GM19025 (cell line): ENCODE results near the gene KIRREL1.

Experiments used
- ATAC-seq: cut with Tn5 transposase; IDR thresholded peaks from one replicate; pipeline ENCODE4 v1.9.1; 2021; ENCODE audit warnings: mild to moderate bottlenecking, low read depth, moderate library complexity; ENCODE audit not compliant: unreplicated experiment

KIRREL1 gene

DNA sequence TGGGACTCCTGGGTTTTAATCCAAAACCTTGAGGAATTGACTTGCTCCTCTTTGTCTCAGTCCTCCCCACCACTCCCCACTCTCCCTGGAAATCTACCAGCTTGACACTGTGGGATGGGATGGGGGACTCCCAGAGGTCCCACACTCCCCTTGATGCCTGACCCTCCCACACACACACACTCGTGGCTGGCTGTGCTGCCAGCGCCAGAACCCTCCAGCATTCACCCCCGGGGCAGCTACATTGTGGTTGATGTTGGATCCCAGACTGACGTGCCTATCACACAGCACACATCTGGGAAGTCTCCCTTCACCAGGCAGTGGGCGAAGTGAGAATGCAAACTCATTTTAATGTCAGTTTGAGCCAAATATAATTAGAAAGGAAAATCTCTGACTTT is 10.0 kb downstream of the KIRREL1 start:
- no peak for ATAC-seq

DNA sequence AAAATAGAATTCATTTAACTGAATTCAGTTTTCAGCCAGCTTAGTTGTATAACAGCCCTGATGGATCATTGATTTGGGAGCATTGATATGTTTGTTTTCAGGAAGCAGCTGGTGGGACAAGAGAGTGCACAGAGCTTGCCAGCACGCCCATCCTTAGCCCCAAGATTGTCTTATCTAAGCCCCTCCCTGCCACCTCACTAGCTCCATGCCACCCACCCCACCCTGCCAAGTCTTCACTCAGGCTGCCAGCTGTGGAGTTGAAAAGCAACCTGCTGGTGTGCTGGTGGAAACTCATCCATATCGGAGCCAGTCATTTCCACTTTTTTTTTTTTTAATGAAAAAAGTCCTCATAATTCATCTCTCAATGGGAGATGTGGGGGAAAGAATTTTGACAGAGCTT is 11.8 kb downstream of the KIRREL1 start:
- ATAC-seq: no peak

DNA sequence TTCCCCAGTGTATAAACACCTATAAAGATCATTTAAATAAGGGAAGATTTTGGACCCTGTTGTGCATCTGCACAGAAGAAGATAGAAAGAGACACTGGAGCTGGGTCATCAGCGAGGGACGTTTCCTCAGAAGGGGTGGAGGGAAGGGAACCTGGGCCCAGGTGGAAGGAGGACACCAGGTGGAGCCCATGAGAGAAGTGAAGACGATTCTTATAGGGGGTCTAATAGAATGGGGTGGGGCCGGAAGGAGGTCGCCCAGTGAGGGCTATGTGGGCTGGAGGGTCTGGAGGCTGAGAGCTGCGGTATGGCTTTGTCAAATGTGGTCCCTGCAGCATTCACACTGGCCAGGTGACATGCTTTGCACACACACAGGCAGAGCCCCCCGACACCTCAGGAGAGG is 13.7 kb downstream of the KIRREL1 start:
- no peak for ATAC-seq

GRCh38 chr1:158007667-158008386 is 14.4 kb downstream of the KIRREL1 start:
- ATAC-seq: no peak

- ATAC-seq: no peak
Measured at GRCh38 chr1:158008630-158009029, 15.2 kb downstream of the KIRREL1 start.

DNA sequence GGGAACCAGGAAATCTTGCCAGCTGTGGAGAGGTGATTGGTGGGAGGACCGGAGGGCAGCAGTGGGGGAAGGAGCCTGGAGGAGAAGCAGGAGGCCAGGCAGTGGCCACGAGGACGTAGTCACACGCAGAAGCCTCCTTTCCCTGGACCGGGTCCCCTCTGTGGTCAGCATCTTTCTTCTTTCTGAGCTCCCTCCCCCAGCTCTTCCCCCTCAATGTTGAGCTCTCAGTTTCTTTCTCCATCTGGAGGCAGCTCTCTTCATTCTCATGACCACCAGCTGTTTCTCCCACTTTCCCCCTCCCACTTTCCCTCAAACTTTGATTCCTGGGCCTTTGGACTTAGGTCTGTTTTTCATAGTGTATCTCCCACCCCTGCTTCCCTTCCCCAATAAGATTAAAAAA is 18.3 kb downstream of the KIRREL1 start:
- ATAC-seq: no peak

DNA sequence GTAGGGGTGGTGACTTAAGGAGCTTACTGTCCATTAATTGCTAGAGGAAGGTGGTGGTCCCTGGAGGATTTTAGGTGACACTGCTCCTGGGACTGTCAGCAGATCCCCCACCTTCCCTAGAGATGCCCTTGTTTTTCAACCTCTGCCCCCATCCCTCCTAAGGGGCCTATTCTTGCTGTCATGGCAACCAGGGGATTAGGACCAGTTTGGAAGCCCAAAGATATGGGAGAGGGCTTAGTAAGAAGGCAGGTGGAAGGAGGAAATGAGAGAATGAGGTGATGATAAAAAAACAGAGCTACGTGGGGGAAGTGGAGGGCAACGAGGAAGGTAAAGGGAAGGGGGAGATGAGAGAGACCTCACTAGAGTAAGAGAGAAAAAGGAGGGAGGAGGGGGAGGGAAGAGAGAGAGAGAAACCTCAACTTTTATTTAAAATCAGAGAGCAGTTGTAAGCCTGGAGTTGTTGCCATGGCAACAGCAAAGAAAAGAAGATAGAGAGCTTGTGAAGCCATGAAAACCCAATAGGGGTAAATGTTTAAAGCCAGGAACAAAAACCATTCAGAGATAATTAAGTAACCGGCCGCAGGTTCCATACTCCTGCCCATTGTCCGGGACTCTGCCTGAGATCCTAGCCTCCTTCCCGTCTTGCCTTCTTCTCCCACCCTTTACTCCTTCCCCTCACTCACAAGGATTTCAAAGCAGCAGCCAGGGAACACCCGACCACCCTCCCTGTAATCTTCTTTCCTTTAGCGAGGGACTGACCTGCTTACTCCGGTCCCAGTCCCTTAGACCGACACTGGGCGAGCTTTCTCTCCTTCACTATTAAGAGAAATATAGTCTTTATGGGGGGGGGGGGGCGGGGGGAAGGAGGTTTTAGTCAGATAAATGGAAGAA is 20.6 kb downstream of the KIRREL1 start:
- no peak for ATAC-seq

DNA sequence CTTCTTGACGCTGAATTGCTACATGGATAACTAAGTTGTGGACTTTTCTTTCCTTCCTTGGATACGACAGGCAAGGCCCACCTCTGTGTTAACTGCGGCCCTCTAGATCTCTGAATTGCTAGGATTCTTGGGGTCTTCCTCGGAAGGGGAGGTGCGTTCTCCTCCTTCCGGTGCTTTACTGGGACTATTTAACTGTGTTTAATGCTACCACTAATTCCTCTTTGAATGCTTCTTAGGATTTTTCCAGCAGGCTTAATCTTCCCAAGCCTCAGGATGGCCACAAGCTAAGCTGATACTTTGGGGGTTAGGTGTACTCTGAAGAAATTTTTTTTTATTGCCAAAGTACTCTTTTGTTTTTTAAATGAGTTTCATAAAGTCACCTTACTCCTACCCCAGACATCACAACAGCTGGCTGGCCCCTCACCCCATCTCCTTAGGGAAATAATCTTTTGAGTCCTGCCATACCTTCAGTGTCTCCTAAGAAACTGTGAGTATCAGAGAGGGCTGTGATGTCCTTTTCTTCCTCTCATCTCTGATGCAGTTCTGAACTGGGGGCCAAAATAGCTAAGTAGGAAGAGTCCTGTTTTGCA is 21.4 kb downstream of the KIRREL1 start:
- no peak for ATAC-seq

DNA sequence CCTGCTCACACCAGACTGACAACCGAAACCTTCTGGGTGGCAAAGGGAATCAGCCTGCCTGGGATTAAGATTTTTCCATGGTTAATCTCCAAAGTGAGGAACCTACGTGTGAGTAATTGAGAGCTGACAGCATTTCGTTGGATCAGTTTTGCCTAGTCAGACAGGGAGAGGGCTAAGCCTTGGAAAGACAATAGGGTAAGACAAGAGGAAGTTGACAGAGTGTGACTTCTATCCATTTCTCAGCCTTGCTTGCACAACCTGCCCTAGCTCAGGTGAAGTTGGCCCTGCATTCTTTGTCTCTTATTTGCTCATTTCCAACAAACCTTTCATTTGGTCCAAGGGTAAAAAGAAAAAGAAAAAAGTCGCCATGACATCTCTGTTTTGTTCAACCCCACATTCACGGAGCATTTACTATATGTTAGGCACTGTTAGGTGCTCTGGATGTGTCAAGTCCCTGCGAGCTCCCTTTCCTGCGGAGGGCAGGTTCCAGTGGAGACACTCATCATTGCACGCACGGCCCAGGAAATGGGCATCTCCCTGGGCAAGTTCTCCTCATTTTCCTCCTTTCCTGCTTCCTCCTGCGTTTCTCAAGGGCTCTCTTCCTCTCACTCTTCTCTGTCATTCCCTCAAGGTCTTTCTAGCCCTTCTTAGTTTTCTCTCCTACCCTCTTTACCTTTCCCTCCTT is 23.3 kb downstream of the KIRREL1 start:
- ATAC-seq: no peak

DNA sequence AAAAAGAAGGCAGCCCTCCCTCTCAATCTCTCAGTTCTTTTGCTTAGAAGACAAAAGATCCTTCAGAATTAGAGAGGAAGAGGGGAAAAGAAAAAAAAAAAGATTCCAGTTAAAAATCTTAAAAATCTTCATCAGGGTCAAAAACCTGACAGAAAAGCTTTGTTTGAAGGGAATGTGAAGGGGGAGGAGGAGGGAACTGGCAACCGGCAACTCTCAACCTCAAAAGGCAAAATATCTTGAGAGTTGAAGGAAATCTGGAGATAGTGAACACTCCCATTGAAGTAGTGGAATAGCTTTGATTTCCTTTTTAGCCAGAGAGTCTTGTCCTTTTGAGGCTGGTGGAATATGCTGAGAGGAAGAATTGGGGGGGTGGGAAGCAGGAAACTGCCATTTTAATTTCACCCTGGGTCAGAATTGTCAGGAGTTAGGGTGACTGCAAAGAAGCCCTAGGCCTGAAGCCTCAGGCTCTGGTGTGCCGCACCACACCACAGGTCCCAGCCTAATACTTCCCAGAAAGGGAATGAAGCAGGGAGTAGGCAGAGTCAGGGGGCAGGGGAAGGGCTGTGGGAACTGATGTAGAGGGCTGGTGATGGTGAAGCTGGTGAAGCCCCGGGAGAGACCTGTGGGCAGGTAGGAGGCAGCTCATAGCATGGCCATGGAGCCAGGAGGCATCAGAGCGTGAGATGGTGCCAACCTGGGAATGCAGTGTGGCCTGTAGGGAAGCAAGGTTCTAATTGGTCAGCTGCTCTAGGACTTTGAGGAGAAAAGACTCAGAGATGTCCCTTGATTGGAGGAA is 24.6 kb downstream of the KIRREL1 start:
- ATAC-seq: no peak

GRCh38 chr1:158019171-158019868 is 25.9 kb downstream of the KIRREL1 start:
- ATAC-seq: no peak

GRCh38 chr1:158020259-158020885 is 26.9 kb downstream of the KIRREL1 start:
- no peak for ATAC-seq

DNA sequence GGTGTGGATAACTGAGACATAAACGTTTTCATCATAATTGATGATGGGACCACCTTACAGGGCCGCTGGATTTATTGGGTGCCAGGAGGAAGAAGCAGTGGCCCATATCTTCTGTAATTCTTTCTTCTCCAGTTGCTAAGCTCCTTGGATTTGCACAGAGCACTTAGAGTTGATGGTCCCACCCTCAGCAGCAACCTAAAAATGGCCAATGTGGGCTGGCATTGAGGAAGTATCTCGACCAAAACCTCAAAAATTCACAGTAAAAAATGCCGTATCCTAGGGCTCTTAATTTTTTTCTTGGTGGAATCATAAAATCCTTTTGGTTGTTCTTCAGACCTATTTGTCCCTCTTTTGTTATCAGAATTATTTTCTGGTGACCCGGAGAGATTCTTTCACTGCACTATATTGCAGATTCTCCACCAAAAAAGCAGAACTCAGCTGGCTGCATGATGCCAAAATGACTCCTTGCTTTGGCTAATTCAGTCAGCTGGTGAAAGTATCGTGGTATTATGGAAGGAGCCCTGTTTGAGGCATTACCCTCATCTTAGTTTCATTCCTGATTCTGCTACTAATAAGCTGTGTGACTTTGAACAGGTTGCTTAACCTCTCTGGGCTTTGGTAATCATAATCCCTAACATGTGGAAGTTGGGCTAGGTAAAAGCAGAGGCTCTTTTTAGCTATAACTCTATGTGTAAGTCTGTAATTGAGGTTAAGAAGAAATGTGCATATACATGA is 27.6 kb downstream of the KIRREL1 start:
- no peak for ATAC-seq

- no peak for ATAC-seq
Measured at GRCh38 chr1:158021721-158022120, 28.3 kb downstream of the KIRREL1 start.

DNA sequence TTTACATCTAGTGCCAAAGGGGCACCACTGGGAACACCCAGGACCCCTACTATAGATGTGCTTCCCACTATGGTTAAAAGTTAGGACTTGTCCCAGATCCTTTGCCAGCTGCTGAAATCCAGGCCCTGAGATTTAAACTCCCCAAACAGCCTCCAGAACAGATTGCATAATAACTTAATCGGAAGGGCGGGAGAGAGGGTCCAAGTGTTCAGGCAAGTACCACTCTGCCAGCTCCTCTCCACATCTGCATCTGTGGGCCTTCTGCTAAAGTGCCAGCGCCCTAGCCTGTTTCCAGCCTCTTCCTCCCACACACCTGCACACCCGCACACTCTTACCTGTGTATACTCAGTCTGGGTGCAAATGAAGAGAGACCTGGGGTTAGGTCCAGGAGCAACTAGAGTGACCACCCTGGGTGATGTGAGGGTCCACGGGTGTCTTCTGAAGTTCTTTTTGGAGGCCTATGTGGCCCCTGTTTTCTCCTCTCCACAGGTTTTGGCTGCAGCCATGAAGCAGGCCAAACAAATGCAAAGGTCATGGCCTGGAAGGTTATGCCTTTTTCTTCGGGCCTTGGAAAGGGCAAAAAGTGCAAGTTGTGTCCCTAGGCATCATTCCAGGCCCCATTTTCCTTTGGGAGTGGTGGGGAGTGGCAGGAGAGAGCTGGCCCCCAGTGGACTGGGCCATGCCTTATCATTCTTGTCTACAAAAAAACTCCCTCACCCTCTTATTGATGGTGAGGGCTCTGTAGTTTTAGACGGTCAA is 29.3 kb downstream of the KIRREL1 start:
- no peak for ATAC-seq

- ATAC-seq: no peak
Measured at GRCh38 chr1:158024737-158025136, 31.3 kb downstream of the KIRREL1 start.

- ATAC-seq: no peak
Measured at GRCh38 chr1:158025576-158026230, 32.3 kb downstream of the KIRREL1 start.
